Measurements from ENCODE around the gene ARHGAP18.

GRCh38 chr6:129617986-129618385 lies 92.0 kb downstream of the ARHGAP18 start:
- no peak for TF ChIP-seq NRF1 (IDR thresholded peaks at IDR 0.05; ENCODE audit: low read depth, low read length)
- TF ChIP-seq POLR2AphosphoS5 (IDR thresholded peaks at IDR 0.05; ENCODE audit: low read depth, low read length): no peak
- TF ChIP-seq RAD21 (IDR thresholded peaks at IDR 0.05; ENCODE audit: low read length): no peak
- TF ChIP-seq USF2 (IDR thresholded peaks at IDR 0.05; ENCODE audit: borderline replicate concordance, low read depth, low read length): no peak
- TF ChIP-seq CTCF (IDR thresholded peaks at IDR 0.05): no peak
- TF ChIP-seq FOXJ3 (CRISPR knock-in tag; IDR thresholded peaks at IDR 0.05): no peak
- TF ChIP-seq SIN3A (IDR thresholded peaks at IDR 0.05; ENCODE audit: borderline replicate concordance, low read depth, low read length): no peak
- TF ChIP-seq RXRA (IDR thresholded peaks at IDR 0.05; ENCODE audit: borderline replicate concordance, low read depth): no peak
- no peak for TF ChIP-seq YY1 (IDR thresholded peaks at IDR 0.05; ENCODE audit: low read depth)
- TF ChIP-seq ELF1 (IDR thresholded peaks at IDR 0.05): no peak
- TF ChIP-seq TAF1 (IDR thresholded peaks at IDR 0.05; ENCODE audit: borderline replicate concordance, low read depth, low read length): no peak

All from SK-N-SH (cell line).